ENCODE data around the gene EMP1. TPM values are rescaled to one million over a fixed set of nuclear protein-coding genes. Genes with fewer than 3 reads are reported as not detected.

EMP1 gene
- total and polyA plus RNA-seq, 2 donors (not counting 3 experiments of a cell fraction or from before 2014, with no cell fraction given), result 265 to 528 TPM

DNA sequence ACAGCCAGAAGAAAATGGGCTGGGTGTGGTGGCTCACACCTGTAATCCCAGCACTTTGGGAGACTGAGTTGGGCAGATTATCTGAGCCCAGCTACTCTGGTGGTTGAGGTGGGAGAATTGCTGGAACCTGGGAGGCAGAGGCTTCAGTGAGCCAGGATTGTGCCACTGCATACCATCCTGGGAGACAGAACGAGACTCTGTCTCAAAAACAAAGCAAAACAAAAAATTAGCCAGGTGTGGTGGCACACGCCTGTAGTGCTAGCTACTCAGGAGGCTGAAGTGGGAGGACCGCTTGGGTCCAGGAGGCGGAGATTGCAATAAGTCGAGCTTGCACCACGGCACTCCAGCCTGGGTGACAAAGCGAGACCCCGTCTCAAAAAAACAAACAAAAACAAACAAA is 3.8 kb upstream of the EMP1 start:
- TF ChIP-seq POLR2A (IDR thresholded peaks at IDR 0.05; ENCODE audit: low read depth, low read length) (no peak), POLR2AphosphoS5 (IDR thresholded peaks at IDR 0.05; ENCODE audit: insufficient read depth, low read depth, low read length) (no peak), FOS (IDR thresholded peaks at IDR 0.05; ENCODE audit: borderline replicate concordance, insufficient read depth, low read length) (no peak), EZH2 (IDR thresholded peaks at IDR 0.05; ENCODE audit: borderline replicate concordance, low read depth, low read length, severe bottlenecking) (no peak), JUN (IDR thresholded peaks at IDR 0.05; ENCODE audit: borderline replicate concordance, insufficient read depth, insufficient read length, low read depth) (no peak), MYC (IDR thresholded peaks at IDR 0.05; ENCODE audit: low read depth, low read length) (no peak), GATA2 (IDR thresholded peaks at IDR 0.05; ENCODE audit: insufficient read depth, insufficient read length, low read depth, low read length) (no peak)
- TF ChIP-seq, protein P1, sequence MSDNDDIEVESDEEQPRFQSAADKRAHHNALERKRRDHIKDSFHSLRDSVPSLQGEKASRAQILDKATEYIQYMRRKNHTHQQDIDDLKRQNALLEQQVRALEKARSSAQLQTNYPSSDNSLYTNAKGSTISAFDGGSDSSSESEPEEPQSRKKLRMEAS (IDR thresholded peaks at IDR 0.05; ENCODE audit: insufficient read depth, insufficient read length), result no peak
- TF ChIP-seq, protein P2, sequence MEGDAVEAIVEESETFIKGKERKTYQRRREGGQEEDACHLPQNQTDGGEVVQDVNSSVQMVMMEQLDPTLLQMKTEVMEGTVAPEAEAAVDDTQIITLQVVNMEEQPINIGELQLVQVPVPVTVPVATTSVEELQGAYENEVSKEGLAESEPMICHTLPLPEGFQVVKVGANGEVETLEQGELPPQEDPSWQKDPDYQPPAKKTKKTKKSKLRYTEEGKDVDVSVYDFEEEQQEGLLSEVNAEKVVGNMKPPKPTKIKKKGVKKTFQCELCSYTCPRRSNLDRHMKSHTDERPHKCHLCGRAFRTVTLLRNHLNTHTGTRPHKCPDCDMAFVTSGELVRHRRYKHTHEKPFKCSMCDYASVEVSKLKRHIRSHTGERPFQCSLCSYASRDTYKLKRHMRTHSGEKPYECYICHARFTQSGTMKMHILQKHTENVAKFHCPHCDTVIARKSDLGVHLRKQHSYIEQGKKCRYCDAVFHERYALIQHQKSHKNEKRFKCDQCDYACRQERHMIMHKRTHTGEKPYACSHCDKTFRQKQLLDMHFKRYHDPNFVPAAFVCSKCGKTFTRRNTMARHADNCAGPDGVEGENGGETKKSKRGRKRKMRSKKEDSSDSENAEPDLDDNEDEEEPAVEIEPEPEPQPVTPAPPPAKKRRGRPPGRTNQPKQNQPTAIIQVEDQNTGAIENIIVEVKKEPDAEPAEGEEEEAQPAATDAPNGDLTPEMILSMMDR (IDR thresholded peaks at IDR 0.05; ENCODE audit: extremely low read depth in 1 of 2, insufficient read depth in 1 of 2, low read depth in 1 of 2, low read length in 2 of 2), result no peak

More for the DNA sequence above, 3.8 kb upstream of the EMP1 start:
- Histone ChIP-seq H2AFZ (ENCODE audit: low read depth, low read length) (no peak overlapping the region), H3K4me1 (ENCODE audit: control insufficient read depth, extremely low read depth, insufficient read depth, low read length) (peaks cover 11% of the 10 kb centered on the region), H3K27me3 (ENCODE audit: control insufficient read depth in 2 of 2, insufficient read depth in 2 of 2, low read length in 2 of 2) (no peaks in the 10 kb centered on the region), H3K79me2 (ENCODE audit: control insufficient read depth, insufficient read depth, low read length) (peaks cover 11% of the 10 kb centered on the region), H3K4me3 (replicated peaks in 1 of 3; ENCODE audit: insufficient read depth in 1 of 3, low read depth in 1 of 3, low read length in 3 of 3) (no peak overlapping the region), H3K9me1 (replicated peaks; ENCODE audit: control insufficient read depth, extremely low read depth, insufficient read depth, low read length) (no peaks in the 10 kb centered on the region), H4K20me1 (replicated peaks; ENCODE audit: control insufficient read depth, extremely low read depth, insufficient read depth, low read length) (no peaks in the 10 kb centered on the region), H3K27ac (ENCODE audit: insufficient read depth, low read depth, low read length) (no peak overlapping the region), H3K4me2 (ENCODE audit: insufficient read depth, low read length) (no peak overlapping the region), H3K9me3 (replicated peaks; ENCODE audit: control insufficient read depth, insufficient read depth, low read length) (no peaks in the 10 kb centered on the region), H3K36me3 (ENCODE audit: control insufficient read depth in 2 of 2, extremely low read depth in 1 of 2, insufficient read depth in 2 of 2, low read length in 2 of 2) (no peaks in the 10 kb centered on the region), H3K9ac (replicated peaks; ENCODE audit: extremely low read depth, insufficient read depth, low read length) (no peak overlapping the region)
- ChIA-PET CTCF (no interaction called here), POLR2A (no interaction called here)
- no peak for DNase-seq (ENCODE audit: low read depth, low spot score)
- FAIRE-seq, result no peak
- intact Hi-C loops (cut with micrococcal nuclease), result no loop called here
- no TSS peak for BruUV-seq (replicated peaks)
- dilution Hi-C loops (cut with MboI; ENCODE audit: extremely low pct_ligation_motif_present, low sequenced_read_pairs), result no loop called here

All from endothelial cell of umbilical vein (primary cell).